Fibroblast of lung (primary cell): ENCODE results near the gene CDC25C. TPM values are rescaled to one million over a fixed set of nuclear protein-coding genes. Genes with fewer than 3 reads are reported as not detected.

ENCODE experiments used
- DNase-seq, 2 donors: peaks; one replicate each; pipeline versions ENCODE4 v3.0.0 to v3.0.0-alpha.2; 2010; ENCODE audit warnings: low read depth in 2 of 2
- H2AFZ ChIP-seq: 2 replicates; pipeline ENCODE4 v1.5.1; 2012; ENCODE audit warnings: low read length, control low read depth, inconsistent platforms
- H3K27ac ChIP-seq: 2 replicates; pipeline ENCODE4 v1.5.1; 2011; ENCODE audit warnings: low read length, control low read depth; ENCODE audit not compliant: insufficient read depth
- H3K27me3 ChIP-seq: 2 replicates; pipeline ENCODE4 v1.5.1; 2011; ENCODE audit warnings: mild to moderate bottlenecking, low read length; ENCODE audit not compliant: control insufficient read depth, insufficient read depth
- H3K36me3 ChIP-seq: 2 replicates; pipeline ENCODE4 v1.5.1; 2011; ENCODE audit warnings: low read length; ENCODE audit not compliant: control insufficient read depth, insufficient read depth
- H3K4me1 ChIP-seq: 2 replicates; pipeline ENCODE4 v1.5.1; 2011; ENCODE audit warnings: low read length; ENCODE audit not compliant: control insufficient read depth, insufficient read depth; ENCODE audit errors: extremely low read depth
- H3K4me2 ChIP-seq: 2 replicates; pipeline ENCODE4 v1.5.1; 2011; ENCODE audit warnings: low read length, control low read depth; ENCODE audit not compliant: insufficient read depth; ENCODE audit errors: extremely low read depth
- H3K4me3 ChIP-seq, 4 experiments: fragments of 200-600 bp in 1 of 4; sonication (generic) in 1 of 4; replicated peaks in 1 of 4; 2 replicates each; pipeline ENCODE4 v1.5.1; 2011 to 2016; ENCODE audit warnings: low read length in 4 of 4, low read depth in 3 of 4, mild to moderate bottlenecking in 3 of 4, control low read depth in 2 of 4, inconsistent platforms in 1 of 4, mixed read lengths in 1 of 4; ENCODE audit not compliant: insufficient read depth in 1 of 4; ENCODE audit errors: control extremely low read depth in 1 of 4
- H3K79me2 ChIP-seq: 2 replicates; pipeline ENCODE4 v1.5.1; 2012; ENCODE audit warnings: mild to moderate bottlenecking, low read length, inconsistent platforms; ENCODE audit not compliant: control insufficient read depth, insufficient read depth
- H3K9ac ChIP-seq: 2 replicates; pipeline ENCODE4 v1.5.1; 2011; ENCODE audit warnings: mild to moderate bottlenecking, low read length, control low read depth; ENCODE audit not compliant: insufficient read depth
- H3K9me3 ChIP-seq: 2 replicates; pipeline ENCODE4 v1.5.1; 2012; ENCODE audit warnings: low read depth, low read length; ENCODE audit not compliant: control insufficient read depth, insufficient read depth
- H4K20me1 ChIP-seq: 2 replicates; pipeline ENCODE4 v1.5.1; 2011; ENCODE audit warnings: low read length; ENCODE audit not compliant: control insufficient read depth, insufficient read depth; ENCODE audit errors: extremely low read depth
- EZH2 ChIP-seq: IDR thresholded peaks from 2 replicates; pipeline ENCODE4 v1.5.1; 2012; ENCODE audit warnings: low read length, control low read depth, mild to moderate bottlenecking; ENCODE audit errors: missing control alignments
- polyA plus RNA-seq, 2 donors: library from polyadenylated mRNA; depleted of rRNA in 1 of 2; stranded (reverse) in 1 of 2; unstranded in 1 of 2; fragments of >200 nt; gene quantifications; 2 replicates each; pipeline ENCODE4 v1.2.1, GENCODE V29; 2011 to 2012; ENCODE audit warnings: missing spikeins in 1 of 2
- total RNA-seq: library from RNA; depleted of rRNA; stranded (reverse); fragments of >200 nt; gene quantifications from 2 replicates; pipeline ENCODE4 v1.2.1, GENCODE V29; 2014
- TF ChIP-seq, protein P1 (sequence below), 2 donors: IDR thresholded peaks in 1 of 2; conservative IDR thresholded peaks in 1 of 2; 1 replicate in 1 of 2; 2 replicates in 1 of 2; pipeline ENCODE4 v1.5.1; 2011 to 2012; ENCODE audit warnings: low read length in 2 of 2, control low read depth in 1 of 2, inconsistent platforms in 1 of 2, low read depth in 1 of 2, mild to moderate bottlenecking in 1 of 2

Gene CDC25C
- total and polyA plus RNA-seq, 2 donors (not counting 1 experiment from before 2014, with no cell fraction given), result 2.4 to 3.0 TPM

DNA sequence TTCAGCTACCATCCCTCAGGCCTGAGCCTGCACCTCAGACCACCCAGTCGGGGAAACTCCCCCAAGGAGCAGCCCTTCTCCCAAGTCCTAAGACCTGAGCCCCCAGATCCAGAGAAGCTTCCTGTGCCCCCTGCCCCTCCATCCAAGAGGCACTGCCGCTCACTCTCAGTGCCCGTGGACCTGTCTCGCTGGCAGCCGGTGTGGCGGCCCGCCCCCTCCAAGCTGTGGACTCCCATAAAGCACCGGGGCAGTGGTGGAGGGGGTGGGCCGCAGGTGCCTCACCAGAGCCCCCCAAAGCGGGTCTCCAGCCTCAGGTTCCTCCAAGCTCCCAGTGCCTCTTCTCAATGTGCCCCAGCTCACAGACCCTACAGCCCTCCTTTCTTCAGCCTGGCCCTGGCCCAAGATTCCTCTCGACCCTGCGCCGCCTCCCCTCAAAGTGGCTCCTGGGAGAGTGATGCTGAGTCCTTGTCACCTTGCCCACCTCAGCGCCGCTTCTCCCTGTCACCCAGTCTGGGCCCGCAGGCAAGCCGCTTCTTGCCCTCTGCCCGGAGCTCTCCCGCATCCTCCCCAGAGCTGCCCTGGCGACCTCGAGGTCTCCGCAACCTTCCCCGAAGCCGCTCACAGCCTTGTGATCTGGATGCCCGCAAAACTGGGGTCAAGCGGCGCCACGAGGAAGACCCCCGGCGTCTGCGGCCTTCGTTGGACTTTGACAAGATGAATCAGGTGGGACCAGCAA, 13.5 kb upstream of the CDC25C start:
- Histone ChIP-seq H3K4me1 (no peaks in the 10 kb centered on the region), H3K4me2 (no peak overlapping the region), H3K4me3 (no peak overlapping the region), H3K27ac (no peak overlapping the region), H3K79me2 (peaks cover 24% of the 10 kb centered on the region), H3K9me3 (no peaks in the 10 kb centered on the region), H3K27me3 (no peaks in the 10 kb centered on the region), H4K20me1 (no peaks in the 10 kb centered on the region), H2AFZ (no peak overlapping the region), H3K9ac (no peak overlapping the region), H3K36me3 (peaks cover 28% of the 10 kb centered on the region)
- DNase-seq, result no peak
- TF ChIP-seq, protein P1, sequence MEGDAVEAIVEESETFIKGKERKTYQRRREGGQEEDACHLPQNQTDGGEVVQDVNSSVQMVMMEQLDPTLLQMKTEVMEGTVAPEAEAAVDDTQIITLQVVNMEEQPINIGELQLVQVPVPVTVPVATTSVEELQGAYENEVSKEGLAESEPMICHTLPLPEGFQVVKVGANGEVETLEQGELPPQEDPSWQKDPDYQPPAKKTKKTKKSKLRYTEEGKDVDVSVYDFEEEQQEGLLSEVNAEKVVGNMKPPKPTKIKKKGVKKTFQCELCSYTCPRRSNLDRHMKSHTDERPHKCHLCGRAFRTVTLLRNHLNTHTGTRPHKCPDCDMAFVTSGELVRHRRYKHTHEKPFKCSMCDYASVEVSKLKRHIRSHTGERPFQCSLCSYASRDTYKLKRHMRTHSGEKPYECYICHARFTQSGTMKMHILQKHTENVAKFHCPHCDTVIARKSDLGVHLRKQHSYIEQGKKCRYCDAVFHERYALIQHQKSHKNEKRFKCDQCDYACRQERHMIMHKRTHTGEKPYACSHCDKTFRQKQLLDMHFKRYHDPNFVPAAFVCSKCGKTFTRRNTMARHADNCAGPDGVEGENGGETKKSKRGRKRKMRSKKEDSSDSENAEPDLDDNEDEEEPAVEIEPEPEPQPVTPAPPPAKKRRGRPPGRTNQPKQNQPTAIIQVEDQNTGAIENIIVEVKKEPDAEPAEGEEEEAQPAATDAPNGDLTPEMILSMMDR (conservative IDR thresholded peaks at IDR 0.05 in 1 of 2, IDR thresholded peaks at IDR 0.05 in 1 of 2; ENCODE audit: low read depth in 1 of 2, low read length in 2 of 2), result no peak
- TF ChIP-seq EZH2, result no peak

DNA sequence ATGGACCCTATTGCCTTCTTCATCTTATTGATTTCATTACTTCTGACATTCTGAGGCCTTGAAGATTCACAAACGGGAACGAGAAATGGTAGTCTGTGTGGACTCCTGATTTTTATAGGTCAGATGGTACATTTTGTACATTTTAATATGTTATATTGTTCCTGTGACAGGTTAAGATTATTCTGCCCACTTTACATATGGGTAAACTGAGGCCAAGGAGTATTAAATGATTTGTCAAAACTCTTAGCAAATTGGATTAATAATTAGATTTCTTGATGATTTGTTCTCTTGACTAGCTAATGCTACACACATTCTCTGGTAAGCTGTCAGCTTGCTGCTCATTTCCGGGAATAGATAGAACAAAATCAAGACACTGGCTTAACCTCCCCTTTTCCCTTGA, 8.4 kb upstream of the CDC25C start:
- DNase-seq, result no peak
- peaks cover 9% of the 10 kb centered on the region for H3K36me3 ChIP-seq
- peak overlapping the region in 2 of 4 experiments; percentile 97 to 99 for H3K4me3 ChIP-seq
- H3K4me2 ChIP-seq, result peak overlapping the region; percentile 91
- no peaks in the 10 kb centered on the region for H3K4me1 ChIP-seq
- no peaks in the 10 kb centered on the region for H4K20me1 ChIP-seq
- H3K27ac ChIP-seq, result no peak overlapping the region
- H3K9me3 ChIP-seq, result no peaks in the 10 kb centered on the region
- no peak overlapping the region for H2AFZ ChIP-seq
- TF ChIP-seq EZH2, result no peak
- TF ChIP-seq, protein P1 (conservative IDR thresholded peaks at IDR 0.05 in 1 of 2, IDR thresholded peaks at IDR 0.05 in 1 of 2; ENCODE audit: low read depth in 1 of 2, low read length in 2 of 2), result no peak
- no peaks in the 10 kb centered on the region for H3K27me3 ChIP-seq
- no peak overlapping the region for H3K9ac ChIP-seq
- peaks cover 42% of the 10 kb centered on the region for H3K79me2 ChIP-seq

DNA sequence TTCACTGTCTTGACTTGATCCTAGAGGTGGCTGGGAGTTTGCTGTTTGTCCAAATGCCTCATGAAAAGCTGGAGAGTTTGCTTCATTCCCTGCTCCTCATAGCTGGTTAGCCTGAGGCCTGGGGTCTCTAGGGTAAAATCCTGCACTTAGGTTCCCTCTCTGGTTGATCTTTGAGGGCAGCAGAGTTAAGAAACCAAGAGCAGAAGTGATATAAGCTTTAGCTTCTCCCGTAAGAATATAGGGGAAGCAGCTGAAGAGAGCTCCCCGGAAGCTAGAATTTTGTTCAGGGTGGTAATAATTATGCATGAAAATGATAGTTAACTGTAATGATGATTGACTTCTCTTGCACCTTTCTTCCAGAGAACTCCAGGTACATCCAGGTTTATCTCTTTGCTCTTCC, 7.9 kb upstream of the CDC25C start:
- TF ChIP-seq, protein P1 (conservative IDR thresholded peaks at IDR 0.05 in 1 of 2, IDR thresholded peaks at IDR 0.05 in 1 of 2; ENCODE audit: low read depth in 1 of 2, low read length in 2 of 2), result no peak
- TF ChIP-seq EZH2, result no peak
- H3K9ac ChIP-seq, result no peak overlapping the region
- no peak overlapping the region for H3K27ac ChIP-seq
- H3K79me2 ChIP-seq, result peaks cover 42% of the 10 kb centered on the region
- peak overlapping the region; percentile 72 to 99 (median 86) for H3K4me3 ChIP-seq
- H3K4me1 ChIP-seq, result no peaks in the 10 kb centered on the region
- no peaks in the 10 kb centered on the region for H3K27me3 ChIP-seq
- H3K36me3 ChIP-seq, result peaks cover 6% of the 10 kb centered on the region
- H3K4me2 ChIP-seq, result peak overlapping the region; percentile 91
- H3K9me3 ChIP-seq, result no peaks in the 10 kb centered on the region
- DNase-seq, result no peak
- no peak overlapping the region for H2AFZ ChIP-seq
- no peaks in the 10 kb centered on the region for H4K20me1 ChIP-seq
